Measurements from ENCODE around the gene FZD2. TPM values are rescaled to one million over a fixed set of nuclear protein-coding genes. Genes with fewer than 3 reads are reported as not detected.
"Not testable (repeated sequence)": the region's sequence is repeated elsewhere in the genome, so short reads cannot be mapped to it uniquely, and the experiment has no call there.

FZD2 gene
- total RNA-seq (ENCODE audit: low replicate concordance) = 56.6 and 188 TPM in 2 replicates

- peaks cover 8% of the 10 kb centered on the region for H3K36me3 Mint-ChIP-seq
- Histone ChIP-seq H3K9me3 (ENCODE audit: low read depth) (no peaks in the 10 kb centered on the region), H3K9ac (peak within 1 kb of the TSS; percentile 79), H3K4me3 (peak within 1 kb of the TSS; percentile 95), H4K20me1 (ENCODE audit: low read depth) (peaks cover 44% of the 10 kb centered on the region), H3F3A (ENCODE audit: low read depth) (peaks cover 80% of the 10 kb centered on the region), H3K27ac (peak within 1 kb of the TSS; percentile 99), H3K36me3 (no peaks in the 10 kb centered on the region), H3K79me2 (ENCODE audit: low read depth) (peaks cover 51% of the 10 kb centered on the region), H3K4me2 (peak within 1 kb of the TSS; percentile 98), H2AFZ (replicated peaks) (peak within 1 kb of the TSS; percentile 19), H3K27me3 (no peaks in the 10 kb centered on the region), H3K4me1 (peaks cover 40% of the 10 kb centered on the region)
- H3K27ac Mint-ChIP-seq = peak within 1 kb of the TSS; percentile 100
- H3K4me1 Mint-ChIP-seq = peaks cover 66% of the 10 kb centered on the region
- DNase-seq (ENCODE audit: low spot score) = peak; percentile 98
- H3K27me3 Mint-ChIP-seq (ENCODE audit: insufficient read depth, low read depth) = peaks cover 8% of the 10 kb centered on the region
- peak within 1 kb of the TSS; percentile 98 for H3K4me3 Mint-ChIP-seq
- TF ChIP-seq CTCF (IDR thresholded peaks at IDR 0.05) (no peak), EZH2 (IDR thresholded peaks at IDR 0.05) (no peak), EZH2phosphoT487 (IDR thresholded peaks at IDR 0.05) (no peak)
- H3K9me3 Mint-ChIP-seq = no peaks in the 10 kb centered on the region
These were observed at the start of gene FZD2 for GRCh38 chr17:44556832-44557606. Gene FZD2 (plus strand): TSS chr17:44557484. CDS start chr17:44557689, 205 bp downstream.

- not testable (repeated sequence) for H3K36me3 ChIP-seq; H4K20me1 ChIP-seq (ENCODE audit: low read depth); H3K79me2 ChIP-seq (ENCODE audit: low read depth); H3K9me3 Mint-ChIP-seq; H3K9ac ChIP-seq; H3K27me3 ChIP-seq; H3K27me3 Mint-ChIP-seq (ENCODE audit: insufficient read depth, low read depth); H3K36me3 Mint-ChIP-seq; H3K9me3 ChIP-seq (ENCODE audit: low read depth); H3K4me1 ChIP-seq
- peak overlapping the region; percentile 98 for H2AFZ ChIP-seq (replicated peaks)
- H3K4me3 ChIP-seq = peak overlapping the region; percentile 39
- Mint-ChIP-seq H3K4me3 (peak overlapping the region; percentile 79), H3K27ac (peak overlapping the region; percentile 95), H3K4me1 (peaks cover 16% of the 10 kb centered on the region)
- peaks cover 28% of the 10 kb centered on the region for H3F3A ChIP-seq (ENCODE audit: low read depth)
- peak overlapping the region; percentile 38 for H3K27ac ChIP-seq
- H3K4me2 ChIP-seq = peak overlapping the region; percentile 72
- peak; percentile 73 for DNase-seq (ENCODE audit: low spot score)
- peak; percentile 23 for TF ChIP-seq CTCF (IDR thresholded peaks at IDR 0.05)
These were observed 45.8 kb upstream of the FZD2 start for GRCh38 chr17:44511241-44512134.

GRCh38 chr17:44518032-44518431 lies 39.3 kb upstream of the FZD2 start:
- no peak for DNase-seq (ENCODE audit: low spot score)
- no peak overlapping the region for H3K4me3 ChIP-seq
- Mint-ChIP-seq H3K4me1 (no peaks in the 10 kb centered on the region), H3K36me3 (no peaks in the 10 kb centered on the region), H3K4me3 (no peak overlapping the region), H3K27ac (no peak overlapping the region), H3K27me3 (ENCODE audit: insufficient read depth, low read depth) (peaks cover 6% of the 10 kb centered on the region), H3K9me3 (no peaks in the 10 kb centered on the region)
- H3K4me2 ChIP-seq = no peak overlapping the region
- no peaks in the 10 kb centered on the region for H3K27me3 ChIP-seq
- no peaks in the 10 kb centered on the region for H3F3A ChIP-seq (ENCODE audit: low read depth)
- TF ChIP-seq EZH2 (IDR thresholded peaks at IDR 0.05) (no peak), EZH2phosphoT487 (IDR thresholded peaks at IDR 0.05) (no peak), CTCF (IDR thresholded peaks at IDR 0.05) (no peak)
- H3K36me3 ChIP-seq = no peaks in the 10 kb centered on the region
- no peaks in the 10 kb centered on the region for H3K4me1 ChIP-seq
- no peak overlapping the region for H3K27ac ChIP-seq
- no peak overlapping the region for H2AFZ ChIP-seq (replicated peaks)
- no peaks in the 10 kb centered on the region for H3K9me3 ChIP-seq (ENCODE audit: low read depth)
- H4K20me1 ChIP-seq (ENCODE audit: low read depth) = no peaks in the 10 kb centered on the region
- H3K9ac ChIP-seq = no peak overlapping the region
- no peaks in the 10 kb centered on the region for H3K79me2 ChIP-seq (ENCODE audit: low read depth)
